Panc1 (cell line): ENCODE data around the gene TRIM36. TPM values are rescaled to one million over a fixed set of nuclear protein-coding genes. Genes with fewer than 3 reads are reported as not detected.

Source experiments
- ATAC-seq: fragments of 200-7000 bp; cut with Tn5 transposase; 2 replicates; pipeline ENCODE4 v1.9.1; 2020; ENCODE audit warnings: mild to moderate bottlenecking, moderate library complexity
- BruUV-seq: library from RNA; stranded (reverse); fragments of 400-500 nt; replicated peaks from 2 replicates; lab custom pipeline; 2021; lab: Mats Ljungman, UMichigan
- CTCF ChIA-PET: fragments of 300-600 bp; sonication (Branson Sonifier 250); formaldehyde crosslinking; loops from one replicate; lab custom pipeline; 2022; ENCODE audit warnings: antibody characterized with exemption; lab: Charles Lee
- POLR2A ChIA-PET: fragments of 300-600 bp; sonication (Branson Sonifier 250); formaldehyde crosslinking; loops from one replicate; lab custom pipeline; 2022; ENCODE audit warnings: antibody characterized with exemption; lab: Charles Lee
- DNase-seq: peaks from one replicate; pipeline ENCODE4 v3.0.0-alpha.2; 2010; ENCODE audit warnings: low read depth, low spot score
- H3K27ac ChIP-seq: 2 replicates; pipeline ENCODE4 v1.5.1; 2011; ENCODE audit warnings: mild to moderate bottlenecking, low read length, inconsistent platforms
- H3K27me3 ChIP-seq: fragments of 200-500 bp; sonication (Bioruptor generic); 2 replicates; pipeline ENCODE4 v1.6.0; 2014; ENCODE audit warnings: low read length, inconsistent platforms; ENCODE audit not compliant: control insufficient read depth, insufficient read depth
- H3K36me3 ChIP-seq: fragments of 200-500 bp; sonication (Bioruptor generic); 2 replicates; pipeline ENCODE4 v1.5.1; 2014; ENCODE audit warnings: inconsistent platforms, mild to moderate bottlenecking, low read length, moderate library complexity; ENCODE audit not compliant: control insufficient read depth, insufficient read depth
- H3K4me1 ChIP-seq: 2 replicates; pipeline ENCODE4 v1.5.1; 2011; ENCODE audit warnings: inconsistent platforms, mild to moderate bottlenecking, low read length, moderate library complexity; ENCODE audit not compliant: control insufficient read depth, insufficient read depth
- H3K4me3 ChIP-seq, 2 experiments: 2 replicates each; pipeline ENCODE4 v1.5.1; 2011 to 2012; ENCODE audit warnings: low read depth in 2 of 2, low read length in 2 of 2, mild to moderate bottlenecking in 2 of 2, inconsistent platforms in 1 of 2, moderate library complexity in 1 of 2
- H3K9me3 ChIP-seq: fragments of 200-500 bp; sonication (Bioruptor generic); 2 replicates; pipeline ENCODE4 v1.5.1; 2014; ENCODE audit warnings: low read depth, mild to moderate bottlenecking, inconsistent platforms, low read length, moderate library complexity; ENCODE audit not compliant: control insufficient read depth, insufficient read depth
- CTCF ChIP-seq: fragments of 450-650 bp; IDR thresholded peaks from 2 replicates; pipeline ENCODE4 v1.5.1; 2017; ENCODE audit warnings: mild to moderate bottlenecking
- POLR2AphosphoS5 ChIP-seq: IDR thresholded peaks from 2 replicates; pipeline ENCODE4 v1.6.1; 2012; ENCODE audit warnings: mild to moderate bottlenecking, low read depth, low read length, moderate library complexity
- REST ChIP-seq, 2 experiments: IDR thresholded peaks; 2 replicates each; pipeline ENCODE4 v1.6.1; 2011 to 2012; ENCODE audit warnings: low read depth in 2 of 2, control low read depth in 1 of 2, low read length in 1 of 2, mild to moderate bottlenecking in 1 of 2, moderate library complexity in 1 of 2; ENCODE audit not compliant: insufficient read depth in 1 of 2
- SIN3A ChIP-seq: IDR thresholded peaks from 2 replicates; pipeline ENCODE4 v1.6.1; 2012; ENCODE audit warnings: low read depth, mild to moderate bottlenecking, low read length, moderate library complexity, borderline replicate concordance; ENCODE audit not compliant: insufficient read depth
- TCF7L2 ChIP-seq: IDR thresholded peaks from 2 replicates; pipeline ENCODE4 v1.6.1; 2011; ENCODE audit warnings: mild to moderate bottlenecking, low read depth, low read length, inconsistent platforms
- in situ Hi-C: cut with HindIII; loops from 2 replicates; pipeline ENCODE4 v1.10.0; 2016; ENCODE audit warnings: low sequenced_read_pairs, low pct_unique_long_range_greater_than_20kb
- intact Hi-C: fragments of 100-400 bp; cut with micrococcal nuclease; formaldehyde crosslinking; loops from one replicate; pipeline ENCODE4 v1.10.0; 2022; ENCODE audit not compliant: unreplicated experiment
- total RNA-seq: library from RNA; stranded (reverse); gene quantifications from one replicate; pipeline ENCODE4 v1.2.1, GENCODE V29; 2021; ENCODE audit not compliant: unreplicated experiment

TRIM36 gene
- total RNA-seq, 1 experiment from 2014 or later: 1.6 TPM

GRCh38 chr5:115097236-115097635 lies 72.5 kb downstream of the TRIM36 start:
- H3K4me1 ChIP-seq: no peaks in the 10 kb centered on the region
- POLR2A ChIA-PET: no interaction called here
- ATAC-seq (no peak), DNase-seq (no peak)
- no peaks in the 10 kb centered on the region; the same call in 1 of the 2 replicates for H3K27me3 ChIP-seq
- TF ChIP-seq POLR2AphosphoS5 (no peak), REST (IDR thresholded peaks at IDR 0.05; ENCODE audit: insufficient read depth in 1 of 2, low read depth in 2 of 2, low read length in 1 of 2) (no peak), CTCF (no peak), TCF7L2 (no peak), SIN3A (no peak)
- intact Hi-C loops (no loop called here), in situ Hi-C loops (no loop called here)
- no peaks in the 10 kb centered on the region for H3K36me3 ChIP-seq
- no peaks in the 10 kb centered on the region for H3K9me3 ChIP-seq
- no peak overlapping the region for H3K27ac ChIP-seq
- CTCF ChIA-PET: interaction anchor here (0.8 kb wide), 1 partner anchor 45 kb away, joined by 3 read pairs; no protein-coding TSS in a partner anchor
- no TSS peak for BruUV-seq
- no peak overlapping the region for H3K4me3 ChIP-seq

GRCh38 chr5:115096034-115096769 lies 73.5 kb downstream of the TRIM36 start:
- no peak overlapping the region for H3K27ac ChIP-seq
- BruUV-seq: no TSS peak
- H3K4me1 ChIP-seq: no peaks in the 10 kb centered on the region
- ChIA-PET POLR2A (no interaction called here), CTCF (interaction anchor here (0.6 kb wide), 1 partner anchor 688 kb away, joined by 3 read pairs; no protein-coding TSS in a partner anchor)
- H3K36me3 ChIP-seq: no peaks in the 10 kb centered on the region
- intact Hi-C loops (no loop called here), in situ Hi-C loops (no loop called here)
- ATAC-seq (no peak), DNase-seq (no peak)
- TF ChIP-seq REST (IDR thresholded peaks at IDR 0.05; ENCODE audit: insufficient read depth in 1 of 2, low read depth in 2 of 2, low read length in 1 of 2) (no peak), TCF7L2 (no peak), POLR2AphosphoS5 (no peak), CTCF (no peak), SIN3A (no peak)
- H3K27me3 ChIP-seq: no peaks in the 10 kb centered on the region; the same call in 1 of the 2 replicates
- H3K4me3 ChIP-seq: no peak overlapping the region
- no peaks in the 10 kb centered on the region for H3K9me3 ChIP-seq
